Kasumi-1 (cell line): ENCODE data around the gene HRH4.

ENCODE experiments used
- DNase-seq, 2 experiments: peaks; one replicate each; lab custom pipeline; 2025; lab: John Stamatoyannopoulos, UW

HRH4 gene

GRCh38 chr18:24509435-24509834 lies 49.0 kb downstream of the HRH4 start:
- no peak for DNase-seq

GRCh38 chr18:24514439-24514838 lies 54.0 kb downstream of the HRH4 start:
- DNase-seq = peak; percentile 39 to 53

GRCh38 chr18:24515721-24516120 lies 55.3 kb downstream of the HRH4 start:
- DNase-seq = no peak

- no peak for DNase-seq
Measured at GRCh38 chr18:24516261-24516660, 55.8 kb downstream of the HRH4 start.

- DNase-seq = no peak
Measured at GRCh38 chr18:24517554-24517953, 57.1 kb downstream of the HRH4 start.

GRCh38 chr18:24518596-24518995 lies 58.2 kb downstream of the HRH4 start:
- DNase-seq = no peak
